H1 (cell line): ENCODE results near the gene KIF25.

Experiments
- CBX5 ChIP-seq: fragments of 300-800, 300-1000 bp; sonication (generic); IDR thresholded peaks from 2 replicates; pipeline ENCODE4 v1.7.1; 2016; ENCODE audit warnings: antibody characterized with exemption, low read length, low read depth
- CREB1 ChIP-seq: IDR thresholded peaks from 2 replicates; pipeline ENCODE4 v1.6.1; 2012; ENCODE audit warnings: inconsistent platforms
- CTCF ChIP-seq, 3 experiments: IDR thresholded peaks; 1 replicate in 2 of 3; 2 replicates in 1 of 3; pipeline versions ENCODE4 v1.5.1 to v1.6.1; 2011; ENCODE audit warnings: low read length in 3 of 3, mild to moderate bottlenecking in 3 of 3, inconsistent platforms in 2 of 3, low read depth in 1 of 3, moderate library complexity in 1 of 3; ENCODE audit not compliant: insufficient read depth in 1 of 3; ENCODE audit errors: control extremely low read depth in 1 of 3
- EGR1 ChIP-seq: IDR thresholded peaks from 2 replicates; pipeline ENCODE4 v1.6.1; 2011; ENCODE audit warnings: low read depth, low read length, borderline replicate concordance
- EZH2 ChIP-seq: fragments of 200-600 bp; sonication (generic); IDR thresholded peaks from 2 replicates; pipeline ENCODE4 v1.7.1; 2012; ENCODE audit warnings: low read depth, mild to moderate bottlenecking, moderate library complexity, low read length, inconsistent platforms; ENCODE audit not compliant: severe bottlenecking
- NANOG ChIP-seq: IDR thresholded peaks from 2 replicates; pipeline ENCODE4 v1.6.1; 2011; ENCODE audit warnings: low read length, low read depth, mild to moderate bottlenecking, inconsistent platforms; ENCODE audit not compliant: insufficient read depth, poor library complexity, severe bottlenecking
- POLR2A ChIP-seq, 2 experiments: IDR thresholded peaks; 1 replicate in 1 of 2; 2 replicates in 1 of 2; pipeline ENCODE4 v1.6.1; 2011; ENCODE audit warnings: low read depth in 2 of 2, low read length in 2 of 2, mild to moderate bottlenecking in 2 of 2; ENCODE audit errors: control extremely low read depth in 1 of 2
- POLR2AphosphoS5 ChIP-seq: IDR thresholded peaks from 2 replicates; pipeline ENCODE4 v1.6.1; 2011; ENCODE audit warnings: low read depth, low read length
- SIX5 ChIP-seq: IDR thresholded peaks from 2 replicates; pipeline ENCODE4 v1.6.1; 2011; ENCODE audit warnings: mild to moderate bottlenecking, low read depth, low read length
- SP4 ChIP-seq: IDR thresholded peaks from 2 replicates; pipeline ENCODE4 v1.6.1; 2012; ENCODE audit warnings: low read length, inconsistent platforms

DNA sequence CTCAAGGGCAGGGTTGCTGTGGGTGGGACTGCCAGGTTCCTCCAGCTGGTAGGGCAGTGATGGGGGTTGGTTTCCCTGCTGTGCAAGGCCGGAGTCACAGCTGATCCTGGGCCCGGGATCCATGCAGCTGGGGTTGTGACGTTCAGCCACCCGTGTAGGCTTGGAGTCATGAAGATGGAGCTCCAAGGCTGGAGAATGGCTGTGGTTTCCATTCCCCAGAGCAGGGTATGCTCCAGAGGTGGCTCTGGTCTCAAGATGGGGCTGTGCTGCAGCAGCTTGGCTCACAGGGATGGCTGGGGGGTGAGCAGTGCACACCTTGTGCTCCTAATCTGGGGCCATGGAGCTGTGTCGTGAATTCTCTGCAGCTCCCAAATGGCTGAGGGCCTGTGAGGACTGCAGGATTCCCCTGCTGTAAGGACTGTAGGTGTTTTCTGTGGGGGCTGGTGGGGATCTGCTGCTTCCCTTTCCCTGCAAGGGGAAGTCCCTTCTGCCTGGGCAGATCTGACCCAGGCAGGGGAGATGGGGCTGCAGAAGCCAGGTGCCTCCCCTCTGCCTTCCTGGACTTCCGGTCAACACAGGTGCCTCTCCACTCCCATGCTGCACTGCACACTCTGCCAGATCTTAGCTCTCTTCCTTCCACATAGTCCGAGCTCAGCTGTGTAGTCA lies 15.9 kb downstream of the KIF25 start:
- TF ChIP-seq SIX5 (no peak), POLR2AphosphoS5 (no peak), POLR2A (IDR thresholded peaks at IDR 0.05; ENCODE audit: control extremely low read depth in 1 of 2, low read depth in 2 of 2, low read length in 2 of 2) (no peak), CTCF (IDR thresholded peaks at IDR 0.05; ENCODE audit: control extremely low read depth in 1 of 3, insufficient read depth in 1 of 3, low read depth in 1 of 3, low read length in 3 of 3) (no peak), CREB1 (no peak), CBX5 (no peak), NANOG (no peak), SP4 (no peak), EZH2 (no peak), EGR1 (no peak)
